Liver (tissue), 9 donors: ENCODE measurements around the gene AATF. TPM values are rescaled to one million over a fixed set of nuclear protein-coding genes. Genes with fewer than 3 reads are reported as not detected.
A peak's percentile ranks its signal among the peaks of the same experiment; 100 is the strongest.

ENCODE experiments used
- DNase-seq: peaks from one replicate; pipeline ENCODE4 v3.0.0-alpha.2; 2017; ENCODE audit warnings: low spot score
- H3K27ac ChIP-seq, 2 donors: one replicate each; pipeline ENCODE4 v1.7.0; 2013; ENCODE audit warnings: inconsistent platforms in 2 of 2, low read length in 2 of 2, control low read depth in 1 of 2, low read depth in 1 of 2, mild to moderate bottlenecking in 1 of 2
- H3K27me3 ChIP-seq, 4 donors: one replicate each; pipeline versions ENCODE4 v1.6.1 to v1.7.0; 2013; ENCODE audit warnings: low read length in 3 of 4, inconsistent platforms in 1 of 4, mild to moderate bottlenecking in 1 of 4, moderate library complexity in 1 of 4; ENCODE audit not compliant: control insufficient read depth in 4 of 4, insufficient read depth in 4 of 4
- H3K36me3 ChIP-seq, 4 donors: one replicate each; pipeline versions ENCODE4 v1.6.1 to v1.7.0; 2013; ENCODE audit warnings: low read length in 3 of 4, mild to moderate bottlenecking in 3 of 4, low read depth in 1 of 4, moderate library complexity in 1 of 4; ENCODE audit not compliant: control insufficient read depth in 4 of 4, insufficient read depth in 3 of 4
- H3K4me1 ChIP-seq, 4 donors: one replicate each; pipeline versions ENCODE4 v1.6.1 to v1.7.0; 2013; ENCODE audit warnings: low read length in 3 of 4, mild to moderate bottlenecking in 3 of 4, moderate library complexity in 1 of 4; ENCODE audit not compliant: control insufficient read depth in 4 of 4, insufficient read depth in 4 of 4
- H3K4me3 ChIP-seq, 3 donors: one replicate each; pipeline versions ENCODE4 v1.6.1 to v1.7.0; 2013; ENCODE audit warnings: low read length in 3 of 3, control low read depth in 1 of 3, low read depth in 1 of 3, mild to moderate bottlenecking in 1 of 3
- H3K9ac ChIP-seq, 2 donors: one replicate each; pipeline ENCODE4 v1.7.0; 2013; ENCODE audit warnings: low read length in 2 of 2, mild to moderate bottlenecking in 2 of 2, moderate library complexity in 2 of 2, control low read depth in 1 of 2, low read depth in 1 of 2
- H3K9me3 ChIP-seq, 4 donors: one replicate each; pipeline versions ENCODE4 v1.6.1 to v1.7.0; 2013; ENCODE audit warnings: low read length in 3 of 4; ENCODE audit not compliant: control insufficient read depth in 4 of 4
- EGR1 ChIP-seq, 2 donors: IDR thresholded peaks; 2 replicates each; pipeline ENCODE4 v1.6.1; 2016 to 2018; ENCODE audit warnings: antibody characterized with exemption in 2 of 2, low read depth in 2 of 2
- FOXA1 ChIP-seq: IDR thresholded peaks from 2 replicates; pipeline ENCODE4 v1.6.1; 2016; ENCODE audit warnings: antibody characterized with exemption
- FOXA2 ChIP-seq: IDR thresholded peaks from 2 replicates; pipeline ENCODE4 v1.6.1; 2016; ENCODE audit warnings: antibody characterized with exemption
- JUND ChIP-seq, 2 donors: IDR thresholded peaks; 2 replicates each; pipeline ENCODE4 v1.6.1; 2016; ENCODE audit warnings: antibody characterized with exemption in 2 of 2
- NR2F2 ChIP-seq: IDR thresholded peaks from 2 replicates; pipeline ENCODE4 v1.6.1; 2016; ENCODE audit warnings: antibody characterized with exemption
- RAD21 ChIP-seq, 2 donors: IDR thresholded peaks; 2 replicates each; pipeline ENCODE4 v1.6.1; 2016; ENCODE audit warnings: antibody characterized with exemption in 2 of 2, mild to moderate bottlenecking in 2 of 2
- RXRA ChIP-seq, 2 donors: IDR thresholded peaks; 2 replicates each; pipeline ENCODE4 v1.6.1; 2017 to 2018; ENCODE audit warnings: antibody characterized with exemption in 2 of 2, mild to moderate bottlenecking in 1 of 2
- SP1 ChIP-seq: IDR thresholded peaks from 2 replicates; pipeline ENCODE4 v1.6.1; 2018; ENCODE audit warnings: antibody characterized with exemption, mild to moderate bottlenecking
- TAF1 ChIP-seq: conservative IDR thresholded peaks from 2 replicates; pipeline ENCODE4 v1.6.1; 2016; ENCODE audit warnings: antibody characterized with exemption, mild to moderate bottlenecking
- YY1 ChIP-seq: IDR thresholded peaks from 2 replicates; pipeline ENCODE4 v1.6.1; 2016; ENCODE audit warnings: antibody characterized with exemption, mild to moderate bottlenecking
- WGBS: extraction: QIAGEN DNeasy Blood & Tissue Kit; methylation state at CpG from one replicate; pipeline ENCODE4 v1.1.7; 2013; 5-methylcytosine and 5-hydroxymethylcytosine counted together
- polyA plus RNA-seq, 2 donors: library from polyadenylated mRNA; stranded (reverse) in 1 of 2; unstranded in 1 of 2; fragments of 200-250 nt in 1 of 2; fragments of >200 nt in 1 of 2; fragmentation: Nextera tagmentation in 1 of 2; extraction: Ambion mirVana in 1 of 2; gene quantifications; one replicate each; pipeline versions ENCODE4 v1.2.1 to v1.2.3, GENCODE V29; 2013 to 2015
- total RNA-seq, 2 donors: library from RNA; depleted of rRNA; stranded (reverse); fragments of >200 nt; gene quantifications; one replicate each; pipeline ENCODE4 v1.2.3, GENCODE V29; 2014
- TF ChIP-seq, protein P1 (sequence below): IDR thresholded peaks from 2 replicates; pipeline ENCODE4 v1.6.1; 2016; ENCODE audit warnings: antibody characterized with exemption
- TF ChIP-seq, protein P2 (sequence below): IDR thresholded peaks from 2 replicates; pipeline ENCODE4 v1.6.1; 2016; ENCODE audit warnings: antibody characterized with exemption
- TF ChIP-seq, protein P3 (sequence below): IDR thresholded peaks from 2 replicates; pipeline ENCODE4 v1.6.1; 2016; ENCODE audit warnings: antibody characterized with exemption
- TF ChIP-seq, protein P4 (sequence below): IDR thresholded peaks from 2 replicates; pipeline ENCODE4 v1.6.1; 2016; ENCODE audit warnings: antibody characterized with exemption, mild to moderate bottlenecking
- TF ChIP-seq, protein P5 (sequence below): fragments of 150-350 bp; IDR thresholded peaks from 2 replicates; pipeline ENCODE4 v1.5.1; 2017; ENCODE audit warnings: improper control_type of control experiment, low read depth, low read length; ENCODE audit not compliant: missing input control
- donor health status: healthy.
- donor health status: healthy.
- donor health status: healthy.
- donor health status: healthy.
- donor health status: healthy.

AATF gene
- total and polyA plus RNA-seq, 4 donors = 10.8 to 16.9 (median 13.4) TPM

DNA sequence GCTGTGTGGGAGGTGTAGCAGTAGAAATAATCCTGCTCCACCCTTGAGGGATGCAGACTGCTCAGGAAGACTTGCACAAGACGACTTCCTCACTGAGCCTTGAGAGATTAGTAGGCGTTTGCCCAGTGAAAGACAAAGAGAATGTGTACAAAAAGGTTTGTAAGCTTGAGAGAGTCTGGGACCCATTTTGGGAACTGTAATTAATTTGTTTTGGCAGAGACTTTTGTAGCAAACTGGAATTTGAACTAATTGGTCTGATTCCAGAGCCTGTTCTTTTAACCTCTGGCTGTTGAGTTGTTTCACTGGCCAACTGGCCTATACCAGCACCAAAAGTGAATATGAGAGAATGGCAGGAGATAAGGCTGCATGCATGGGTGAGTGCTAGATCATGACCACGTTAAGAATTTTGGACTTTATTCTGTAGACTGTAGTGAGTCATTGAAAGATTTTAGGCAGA lies 75.5 kb downstream of the AATF start (continued):
- TF ChIP-seq RAD21 (IDR thresholded peaks at IDR 0.05) = peak in 1 of 2 donors; percentile 22
- TF ChIP-seq SP1 = peak; percentile 72
- no peak for TF ChIP-seq NR2F2
- TF ChIP-seq EGR1 (IDR thresholded peaks at IDR 0.05; ENCODE audit: low read depth in 2 of 2) = no peak
- TF ChIP-seq RXRA (IDR thresholded peaks at IDR 0.05) = peak; percentile 49 to 89
- TF ChIP-seq, protein P1, sequence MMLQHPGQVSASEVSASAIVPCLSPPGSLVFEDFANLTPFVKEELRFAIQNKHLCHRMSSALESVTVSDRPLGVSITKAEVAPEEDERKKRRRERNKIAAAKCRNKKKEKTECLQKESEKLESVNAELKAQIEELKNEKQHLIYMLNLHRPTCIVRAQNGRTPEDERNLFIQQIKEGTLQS = no peak
- TF ChIP-seq, protein P2, sequence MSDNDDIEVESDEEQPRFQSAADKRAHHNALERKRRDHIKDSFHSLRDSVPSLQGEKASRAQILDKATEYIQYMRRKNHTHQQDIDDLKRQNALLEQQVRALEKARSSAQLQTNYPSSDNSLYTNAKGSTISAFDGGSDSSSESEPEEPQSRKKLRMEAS = peak; percentile 64
- TF ChIP-seq, protein P3, sequence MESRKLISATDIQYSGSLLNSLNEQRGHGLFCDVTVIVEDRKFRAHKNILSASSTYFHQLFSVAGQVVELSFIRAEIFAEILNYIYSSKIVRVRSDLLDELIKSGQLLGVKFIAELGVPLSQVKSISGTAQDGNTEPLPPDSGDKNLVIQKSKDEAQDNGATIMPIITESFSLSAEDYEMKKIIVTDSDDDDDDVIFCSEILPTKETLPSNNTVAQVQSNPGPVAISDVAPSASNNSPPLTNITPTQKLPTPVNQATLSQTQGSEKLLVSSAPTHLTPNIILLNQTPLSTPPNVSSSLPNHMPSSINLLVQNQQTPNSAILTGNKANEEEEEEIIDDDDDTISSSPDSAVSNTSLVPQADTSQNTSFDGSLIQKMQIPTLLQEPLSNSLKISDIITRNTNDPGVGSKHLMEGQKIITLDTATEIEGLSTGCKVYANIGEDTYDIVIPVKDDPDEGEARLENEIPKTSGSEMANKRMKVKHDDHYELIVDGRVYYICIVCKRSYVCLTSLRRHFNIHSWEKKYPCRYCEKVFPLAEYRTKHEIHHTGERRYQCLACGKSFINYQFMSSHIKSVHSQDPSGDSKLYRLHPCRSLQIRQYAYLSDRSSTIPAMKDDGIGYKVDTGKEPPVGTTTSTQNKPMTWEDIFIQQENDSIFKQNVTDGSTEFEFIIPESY = peak; percentile 80
- TF ChIP-seq JUND (IDR thresholded peaks at IDR 0.05) = peak in 1 of 2 donors; percentile 89

DNA sequence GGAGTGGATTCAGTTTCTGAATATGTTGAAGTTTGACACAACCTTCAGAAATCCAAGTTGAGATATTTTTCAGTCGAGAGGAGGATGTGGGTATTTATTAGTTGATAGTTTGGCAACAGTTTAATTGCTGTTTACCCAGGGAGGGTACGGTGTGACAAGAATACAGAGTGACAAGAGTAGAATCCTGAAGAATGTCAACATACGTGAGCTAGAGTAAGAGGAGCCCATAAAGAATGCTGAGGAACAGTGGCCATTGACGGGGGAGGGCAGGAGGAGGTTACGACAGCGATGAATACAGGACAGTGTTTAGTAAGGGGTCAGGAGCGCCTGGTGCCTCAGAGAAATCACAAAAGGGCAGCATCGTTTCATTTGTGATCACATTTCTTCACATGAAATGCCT lies 76.5 kb downstream of the AATF start:
- Histone ChIP-seq H3K4me3 (no peak overlapping the region), H3K27me3 (no peaks in the 10 kb centered on the region), H3K9me3 (no peaks in the 10 kb centered on the region), H3K9ac (no peak overlapping the region), H3K27ac (no peak overlapping the region), H3K36me3 (peaks cover 0 to 2% (median 0%) of the 10 kb centered on the region in 4 donors), H3K4me1 (peaks cover 11 to 17% (median 13%) of the 10 kb centered on the region in 4 donors)
- TF ChIP-seq, protein P2 = no peak
- TF ChIP-seq YY1 (no peak), SP1 (no peak), NR2F2 (no peak), RXRA (IDR thresholded peaks at IDR 0.05) (no peak), FOXA1 (no peak), RAD21 (IDR thresholded peaks at IDR 0.05) (no peak), JUND (IDR thresholded peaks at IDR 0.05) (no peak), FOXA2 (no peak), EGR1 (IDR thresholded peaks at IDR 0.05; ENCODE audit: low read depth in 2 of 2) (no peak), TAF1 (no peak)
- TF ChIP-seq, protein P4, sequence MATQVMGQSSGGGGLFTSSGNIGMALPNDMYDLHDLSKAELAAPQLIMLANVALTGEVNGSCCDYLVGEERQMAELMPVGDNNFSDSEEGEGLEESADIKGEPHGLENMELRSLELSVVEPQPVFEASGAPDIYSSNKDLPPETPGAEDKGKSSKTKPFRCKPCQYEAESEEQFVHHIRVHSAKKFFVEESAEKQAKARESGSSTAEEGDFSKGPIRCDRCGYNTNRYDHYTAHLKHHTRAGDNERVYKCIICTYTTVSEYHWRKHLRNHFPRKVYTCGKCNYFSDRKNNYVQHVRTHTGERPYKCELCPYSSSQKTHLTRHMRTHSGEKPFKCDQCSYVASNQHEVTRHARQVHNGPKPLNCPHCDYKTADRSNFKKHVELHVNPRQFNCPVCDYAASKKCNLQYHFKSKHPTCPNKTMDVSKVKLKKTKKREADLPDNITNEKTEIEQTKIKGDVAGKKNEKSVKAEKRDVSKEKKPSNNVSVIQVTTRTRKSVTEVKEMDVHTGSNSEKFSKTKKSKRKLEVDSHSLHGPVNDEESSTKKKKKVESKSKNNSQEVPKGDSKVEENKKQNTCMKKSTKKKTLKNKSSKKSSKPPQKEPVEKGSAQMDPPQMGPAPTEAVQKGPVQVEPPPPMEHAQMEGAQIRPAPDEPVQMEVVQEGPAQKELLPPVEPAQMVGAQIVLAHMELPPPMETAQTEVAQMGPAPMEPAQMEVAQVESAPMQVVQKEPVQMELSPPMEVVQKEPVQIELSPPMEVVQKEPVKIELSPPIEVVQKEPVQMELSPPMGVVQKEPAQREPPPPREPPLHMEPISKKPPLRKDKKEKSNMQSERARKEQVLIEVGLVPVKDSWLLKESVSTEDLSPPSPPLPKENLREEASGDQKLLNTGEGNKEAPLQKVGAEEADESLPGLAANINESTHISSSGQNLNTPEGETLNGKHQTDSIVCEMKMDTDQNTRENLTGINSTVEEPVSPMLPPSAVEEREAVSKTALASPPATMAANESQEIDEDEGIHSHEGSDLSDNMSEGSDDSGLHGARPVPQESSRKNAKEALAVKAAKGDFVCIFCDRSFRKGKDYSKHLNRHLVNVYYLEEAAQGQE = no peak
- TF ChIP-seq, protein P5, sequence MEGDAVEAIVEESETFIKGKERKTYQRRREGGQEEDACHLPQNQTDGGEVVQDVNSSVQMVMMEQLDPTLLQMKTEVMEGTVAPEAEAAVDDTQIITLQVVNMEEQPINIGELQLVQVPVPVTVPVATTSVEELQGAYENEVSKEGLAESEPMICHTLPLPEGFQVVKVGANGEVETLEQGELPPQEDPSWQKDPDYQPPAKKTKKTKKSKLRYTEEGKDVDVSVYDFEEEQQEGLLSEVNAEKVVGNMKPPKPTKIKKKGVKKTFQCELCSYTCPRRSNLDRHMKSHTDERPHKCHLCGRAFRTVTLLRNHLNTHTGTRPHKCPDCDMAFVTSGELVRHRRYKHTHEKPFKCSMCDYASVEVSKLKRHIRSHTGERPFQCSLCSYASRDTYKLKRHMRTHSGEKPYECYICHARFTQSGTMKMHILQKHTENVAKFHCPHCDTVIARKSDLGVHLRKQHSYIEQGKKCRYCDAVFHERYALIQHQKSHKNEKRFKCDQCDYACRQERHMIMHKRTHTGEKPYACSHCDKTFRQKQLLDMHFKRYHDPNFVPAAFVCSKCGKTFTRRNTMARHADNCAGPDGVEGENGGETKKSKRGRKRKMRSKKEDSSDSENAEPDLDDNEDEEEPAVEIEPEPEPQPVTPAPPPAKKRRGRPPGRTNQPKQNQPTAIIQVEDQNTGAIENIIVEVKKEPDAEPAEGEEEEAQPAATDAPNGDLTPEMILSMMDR = no peak
- TF ChIP-seq, protein P1 = no peak
- no peak for DNase-seq
- 74% methylated on average over 8 of the region's 8 CpGs for WGBS
